ENCODE data around the gene EBF3.
A peak's percentile ranks its signal among the peaks of the same experiment; 100 is the strongest.

EBF3 gene

GRCh38 chr10:129909531-129910256 lies 54.4 kb downstream of the EBF3 start:
- DNase-seq, result no peak

GRCh38 chr10:129909080-129909479 lies 55.0 kb downstream of the EBF3 start:
- DNase-seq, result no peak

- no peak for DNase-seq
Observed at GRCh38 chr10:129908406-129908805, 55.7 kb downstream of the EBF3 start.

- no peak for DNase-seq
Observed at GRCh38 chr10:129905553-129905952, 58.5 kb downstream of the EBF3 start.

- DNase-seq, result no peak
Observed at GRCh38 chr10:129904323-129904722, 59.8 kb downstream of the EBF3 start.

GRCh38 chr10:129901389-129902006 lies 62.6 kb downstream of the EBF3 start:
- no peak for DNase-seq

GRCh38 chr10:129900825-129901224 lies 63.2 kb downstream of the EBF3 start:
- no peak for DNase-seq

GRCh38 chr10:129899276-129900130 lies 64.6 kb downstream of the EBF3 start:
- DNase-seq, result no peak

GRCh38 chr10:129898706-129899268 lies 65.3 kb downstream of the EBF3 start:
- DNase-seq, result no peak

GRCh38 chr10:129897871-129898626 lies 66.0 kb downstream of the EBF3 start:
- DNase-seq, result no peak

- no peak for DNase-seq
Observed at GRCh38 chr10:129896860-129897200, 67.2 kb downstream of the EBF3 start.

GRCh38 chr10:129896136-129896859 lies 67.8 kb downstream of the EBF3 start:
- DNase-seq, result no peak

GRCh38 chr10:129895811-129896135 lies 68.3 kb downstream of the EBF3 start:
- no peak for DNase-seq

GRCh38 chr10:129894698-129895097 lies 69.4 kb downstream of the EBF3 start:
- DNase-seq, result no peak

GRCh38 chr10:129893104-129894089 lies 70.7 kb downstream of the EBF3 start:
- DNase-seq, result no peak

- DNase-seq, result no peak
Observed at GRCh38 chr10:129892548-129893052, 71.5 kb downstream of the EBF3 start.

GRCh38 chr10:129891806-129892205 lies 72.3 kb downstream of the EBF3 start:
- DNase-seq, result no peak

GRCh38 chr10:129890170-129890569 lies 73.9 kb downstream of the EBF3 start:
- DNase-seq, result no peak

- peak in 1 of 2 donors; percentile 5 for DNase-seq
Observed at GRCh38 chr10:129888784-129889616, 75.1 kb downstream of the EBF3 start.

Data from inflammatory macrophage treated with lipopolysaccharide for 1 hour (primary cell).